ENCODE data around the gene DTNBP1. TPM values are rescaled to one million over a fixed set of nuclear protein-coding genes. Genes with fewer than 3 reads are reported as not detected.

DTNBP1 gene
- total RNA-seq, 1 donor from 2014 or later, result 19.4 TPM

DNA sequence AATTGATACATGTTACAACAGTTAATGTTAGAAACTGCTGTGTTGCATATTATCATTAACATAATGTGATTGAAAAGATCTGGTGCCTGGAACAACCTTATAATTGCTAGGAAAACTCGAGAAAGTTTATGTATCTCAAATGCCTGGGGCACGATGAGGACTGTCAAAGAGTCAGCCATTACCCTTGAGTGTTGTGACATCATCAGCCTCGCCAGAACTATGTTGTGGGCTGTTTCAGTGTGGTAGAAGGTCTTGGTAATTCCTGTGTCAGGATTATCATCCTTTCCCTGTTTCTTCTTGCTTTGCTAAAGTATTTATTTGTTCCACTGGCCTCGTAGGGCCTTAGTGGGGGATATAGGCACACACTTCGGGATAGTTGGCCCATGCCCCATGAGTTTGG lies 185.1 kb downstream of the DTNBP1 start:
- H3K27me3 Mint-ChIP-seq (ENCODE audit: low read depth), result no peaks in the 10 kb centered on the region
- H3K4me1 Mint-ChIP-seq, result peaks cover 23% of the 10 kb centered on the region
- H3K27ac Mint-ChIP-seq, result no peak overlapping the region
- peaks cover 8% of the 10 kb centered on the region for H3K36me3 Mint-ChIP-seq
- no peak overlapping the region for H3K4me3 Mint-ChIP-seq
- no peaks in the 10 kb centered on the region for H3K9me3 Mint-ChIP-seq
- no peak for TF ChIP-seq CTCF (IDR thresholded peaks at IDR 0.05; ENCODE audit: unreplicated experiment)
- no peak for DNase-seq (ENCODE audit: low spot score in 2 of 2, unreplicated experiment in 2 of 2)

- H3K36me3 Mint-ChIP-seq, result peaks cover 8% of the 10 kb centered on the region
Observed at GRCh38 chr6:15476631-15477380, 186.0 kb downstream of the DTNBP1 start.

GRCh38 chr6:15475872-15476271 lies 187.0 kb downstream of the DTNBP1 start:
- no peak for TF ChIP-seq CTCF (IDR thresholded peaks at IDR 0.05; ENCODE audit: unreplicated experiment)
- Mint-ChIP-seq H3K4me1 (peaks cover 12% of the 10 kb centered on the region), H3K27me3 (ENCODE audit: low read depth) (no peaks in the 10 kb centered on the region), H3K9me3 (no peaks in the 10 kb centered on the region), H3K4me3 (no peak overlapping the region), H3K36me3 (peaks cover 8% of the 10 kb centered on the region), H3K27ac (no peak overlapping the region)
- DNase-seq (ENCODE audit: low spot score in 2 of 2, unreplicated experiment in 2 of 2), result no peak

More at GRCh38 chr6:15476631-15477380, 186.0 kb downstream of the DTNBP1 start:
- H3K27me3 Mint-ChIP-seq (ENCODE audit: low read depth), result no peaks in the 10 kb centered on the region
- H3K27ac Mint-ChIP-seq, result peak overlapping the region; percentile 23
- H3K4me3 Mint-ChIP-seq, result no peak overlapping the region
- no peaks in the 10 kb centered on the region for H3K9me3 Mint-ChIP-seq
- no peak for TF ChIP-seq CTCF (IDR thresholded peaks at IDR 0.05; ENCODE audit: unreplicated experiment)
- peaks cover 21% of the 10 kb centered on the region for H3K4me1 Mint-ChIP-seq
- no peak for DNase-seq (ENCODE audit: low spot score in 2 of 2, unreplicated experiment in 2 of 2)

DNA sequence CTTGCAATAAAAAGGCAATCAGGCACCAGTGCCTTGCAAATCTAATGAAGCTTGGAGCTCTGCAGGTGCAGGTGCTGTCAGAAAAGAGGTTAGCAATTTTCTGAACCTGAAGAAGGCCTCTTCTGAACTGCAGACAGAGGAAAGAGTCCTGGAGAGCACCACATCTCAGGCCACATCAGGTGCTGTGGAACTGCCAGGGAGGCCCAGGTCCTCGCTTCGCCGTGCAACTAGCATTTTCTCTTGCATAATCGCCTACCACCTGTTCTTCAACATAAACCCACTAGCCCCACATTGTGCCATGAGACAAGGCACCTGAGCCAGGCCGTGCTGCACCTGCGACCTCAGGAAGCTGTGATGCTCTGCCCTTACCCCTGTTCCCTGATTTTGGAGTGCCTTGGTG lies 187.6 kb downstream of the DTNBP1 start:
- H3K27ac Mint-ChIP-seq, result no peak overlapping the region
- H3K27me3 Mint-ChIP-seq (ENCODE audit: low read depth), result no peaks in the 10 kb centered on the region
- H3K4me3 Mint-ChIP-seq, result no peak overlapping the region
- H3K9me3 Mint-ChIP-seq, result no peaks in the 10 kb centered on the region
- TF ChIP-seq CTCF (IDR thresholded peaks at IDR 0.05; ENCODE audit: unreplicated experiment), result no peak
- peaks cover 8% of the 10 kb centered on the region for H3K36me3 Mint-ChIP-seq
- peaks cover 7% of the 10 kb centered on the region for H3K4me1 Mint-ChIP-seq
- no peak for DNase-seq (ENCODE audit: low spot score in 2 of 2, unreplicated experiment in 2 of 2)

- no peaks in the 10 kb centered on the region for H3K27me3 Mint-ChIP-seq (ENCODE audit: low read depth)
- peaks cover 8% of the 10 kb centered on the region for H3K36me3 Mint-ChIP-seq
- no peak overlapping the region for H3K27ac Mint-ChIP-seq
- H3K4me3 Mint-ChIP-seq, result no peak overlapping the region
- H3K4me1 Mint-ChIP-seq, result peaks cover 5% of the 10 kb centered on the region
- TF ChIP-seq CTCF (IDR thresholded peaks at IDR 0.05; ENCODE audit: unreplicated experiment), result no peak
- no peak for DNase-seq (ENCODE audit: low spot score in 2 of 2, unreplicated experiment in 2 of 2)
- no peaks in the 10 kb centered on the region for H3K9me3 Mint-ChIP-seq
Observed at GRCh38 chr6:15474196-15474595, 188.6 kb downstream of the DTNBP1 start.
